Activated gamma-delta T cell treated with anti-CD3 and anti-CD28 coated beads, Interleukin-2, amount 50 U/mL, for 16 hours (primary cell): Measurements from ENCODE around the gene PPP3CA.

Experiments
- DNase-seq: peaks from one replicate; pipeline ENCODE4 v3.0.0-alpha.2; 2020; ENCODE audit warnings: low read depth

The PPP3CA gene

DNA sequence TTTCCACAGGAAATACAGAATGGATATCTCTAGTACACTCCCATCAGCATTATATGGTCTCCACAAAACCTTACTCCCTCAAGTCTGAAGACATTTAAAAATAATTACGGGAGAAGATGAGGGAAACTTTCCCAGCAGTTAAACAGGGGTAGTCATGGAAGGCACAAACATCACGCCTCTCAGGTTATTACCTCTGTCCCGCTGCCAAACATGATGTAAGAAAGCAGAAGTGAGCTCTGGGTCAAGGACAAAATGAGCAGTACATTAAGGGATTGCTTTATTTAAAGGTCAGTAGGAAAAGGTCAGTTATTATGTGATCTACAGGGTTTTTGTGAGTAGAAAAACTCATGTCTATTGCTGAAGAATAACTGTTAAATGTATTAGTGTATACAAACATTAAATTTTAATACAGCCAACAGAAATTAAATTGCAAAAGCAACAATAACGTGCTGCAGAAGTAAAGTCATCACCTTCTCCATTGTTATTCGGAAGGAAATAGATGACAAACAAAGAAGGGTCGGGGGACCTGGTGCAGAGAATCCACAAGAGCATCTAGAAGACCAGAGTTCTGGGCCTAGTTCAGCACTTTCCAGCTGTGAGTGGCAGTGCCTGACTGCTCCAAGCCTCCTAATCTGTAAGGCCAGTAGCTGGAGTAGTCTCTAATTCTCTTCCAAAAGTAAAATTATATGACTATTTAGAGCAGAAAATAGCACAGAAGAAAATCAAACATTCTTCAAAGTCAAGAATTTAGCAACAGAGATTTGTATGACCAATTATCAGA lies 171.2 kb downstream of the PPP3CA start:
- no peak for DNase-seq

- no peak for DNase-seq
Observed at GRCh38 chr4:101174679-101175345, 172.5 kb downstream of the PPP3CA start.

GRCh38 chr4:101172369-101172768 lies 175.0 kb downstream of the PPP3CA start:
- no peak for DNase-seq

- DNase-seq = no peak
Observed at GRCh38 chr4:101171747-101172146, 175.6 kb downstream of the PPP3CA start.

DNA sequence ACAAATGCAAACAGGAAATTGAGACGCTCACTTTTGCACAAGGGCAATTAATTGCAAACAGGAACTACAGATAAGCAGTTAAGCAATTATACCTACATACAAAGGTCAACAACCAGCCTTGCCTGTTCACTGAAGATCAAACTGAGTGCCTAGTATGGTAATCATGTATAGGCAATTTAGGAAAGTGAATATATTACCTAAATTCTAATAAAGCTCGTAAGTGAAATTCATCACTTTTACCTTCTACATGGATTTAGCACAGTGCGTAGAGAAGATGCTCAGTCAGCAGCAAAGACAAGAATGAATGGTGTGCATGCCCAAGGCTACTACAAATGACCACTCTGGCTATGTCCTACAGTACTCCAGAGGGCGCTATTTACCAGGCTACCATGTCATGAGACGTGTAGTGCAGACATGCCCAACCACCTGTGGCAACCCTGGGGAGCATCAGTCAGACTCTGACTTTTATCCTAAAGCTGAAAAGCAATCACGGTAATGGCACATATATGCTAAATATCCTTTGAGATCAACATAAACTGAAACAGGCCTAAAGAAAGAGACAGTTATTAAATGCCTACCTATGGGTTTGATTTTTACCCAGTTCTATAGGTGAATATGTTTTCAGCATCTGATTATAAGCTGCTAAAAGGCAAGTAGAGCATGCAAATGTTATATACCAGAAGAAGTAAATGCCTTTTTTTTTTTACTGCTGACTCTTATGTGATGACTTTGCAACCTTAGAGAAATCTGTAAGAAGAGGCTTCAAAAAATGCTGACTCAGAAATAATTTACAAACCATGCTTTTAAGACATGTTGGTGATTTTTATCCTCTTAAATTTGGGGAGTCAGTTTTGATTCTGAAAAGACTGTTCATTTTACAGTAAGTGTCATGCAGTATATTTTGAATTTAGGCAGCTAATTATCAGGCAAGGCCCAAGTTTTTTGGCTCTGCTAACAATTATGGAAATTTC lies 178.0 kb downstream of the PPP3CA start:
- peak; percentile 22 for DNase-seq

DNA sequence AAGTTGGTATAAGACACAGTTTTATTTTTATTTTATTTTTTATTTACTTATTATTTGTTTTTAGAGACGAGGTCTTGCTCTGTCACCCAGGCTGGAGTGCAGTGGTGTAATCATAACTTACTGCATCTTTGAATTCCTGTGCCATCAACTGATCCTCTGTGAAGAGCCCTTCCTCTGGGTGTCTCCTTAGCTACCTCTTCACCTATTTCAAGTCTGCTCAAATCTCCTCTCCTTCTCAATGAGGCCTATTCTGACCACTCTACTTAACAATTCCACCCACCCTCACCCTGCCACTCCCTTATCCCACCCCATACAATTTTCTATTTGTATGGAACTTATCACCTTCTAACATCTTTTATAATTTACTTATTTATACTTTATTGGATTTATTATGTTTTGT lies 183.4 kb downstream of the PPP3CA start:
- DNase-seq = no peak

DNA sequence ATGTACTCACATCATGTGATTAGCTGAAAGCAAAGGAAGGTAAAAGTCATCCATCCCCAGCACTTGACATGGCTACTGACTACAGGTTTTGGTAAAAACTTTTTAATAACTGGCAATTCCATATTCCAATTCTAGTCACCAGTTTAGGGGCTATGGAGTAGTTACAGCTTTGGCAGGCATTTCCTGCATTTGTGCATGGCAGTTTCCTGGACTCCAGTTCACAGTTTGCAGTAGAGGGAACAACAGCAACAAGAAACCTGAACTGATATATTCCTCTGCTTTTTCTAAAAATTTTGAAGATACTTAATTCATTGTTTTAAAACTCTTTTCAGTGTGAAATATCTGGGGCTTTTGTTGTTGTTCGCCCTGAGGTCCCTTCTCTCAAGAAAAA lies 184.3 kb downstream of the PPP3CA start:
- DNase-seq = no peak

DNA sequence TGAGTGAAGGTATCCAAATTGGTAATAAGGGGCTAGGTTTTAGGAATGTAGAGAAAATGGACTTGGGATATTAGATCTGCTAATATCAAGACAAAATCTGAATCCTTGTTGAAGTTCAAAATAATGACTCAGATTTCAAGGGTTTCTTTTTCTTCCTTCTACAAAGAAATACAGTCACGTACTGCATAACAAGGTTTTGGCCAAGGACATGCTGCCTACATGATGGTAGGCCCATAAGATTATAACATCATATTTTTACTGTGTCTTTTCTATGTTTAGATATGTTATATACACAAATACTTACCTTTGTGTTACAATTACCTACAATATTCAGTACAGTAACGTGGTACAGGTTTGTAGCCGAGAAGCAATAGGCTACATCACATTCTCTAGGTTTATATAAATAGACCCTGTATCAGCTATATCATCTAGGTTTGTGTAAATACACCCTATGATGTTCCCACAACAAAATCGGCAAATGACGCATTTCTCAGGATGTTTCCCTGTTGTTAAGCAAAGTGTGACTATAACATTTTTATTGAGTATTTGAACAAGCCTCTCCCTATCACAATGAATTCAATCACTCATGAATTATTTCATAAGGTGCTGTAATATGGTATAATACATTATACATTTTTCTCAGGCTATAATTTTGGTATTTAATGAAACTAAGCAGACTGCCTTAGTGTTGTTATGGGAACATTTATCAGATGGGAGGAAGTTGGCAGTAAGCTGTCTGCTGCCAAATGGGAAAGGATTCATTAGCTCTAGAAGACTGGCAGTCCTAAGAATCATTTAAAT lies 186.3 kb downstream of the PPP3CA start:
- DNase-seq = no peak

DNA sequence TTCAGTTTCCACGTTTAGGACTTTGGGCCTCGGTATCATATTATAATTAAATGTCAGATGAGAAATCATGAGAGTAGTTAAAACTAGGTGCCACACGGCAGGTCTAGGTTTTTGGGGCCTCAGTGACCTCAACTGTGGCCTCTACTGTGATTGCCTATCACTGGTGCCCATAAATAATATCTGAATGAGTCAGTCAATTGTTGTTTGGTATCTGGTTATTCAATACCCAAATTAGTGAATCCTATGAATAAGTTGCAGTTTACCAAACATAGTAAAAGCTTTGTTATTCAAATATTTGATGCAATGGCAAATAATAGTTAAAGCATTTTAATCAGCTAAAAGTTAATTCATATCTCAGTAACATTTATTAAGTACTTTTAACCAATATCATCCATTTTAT lies 188.8 kb downstream of the PPP3CA start:
- no peak for DNase-seq

- no peak for DNase-seq
Observed at GRCh38 chr4:101158134-101158482, 189.2 kb downstream of the PPP3CA start.

DNA sequence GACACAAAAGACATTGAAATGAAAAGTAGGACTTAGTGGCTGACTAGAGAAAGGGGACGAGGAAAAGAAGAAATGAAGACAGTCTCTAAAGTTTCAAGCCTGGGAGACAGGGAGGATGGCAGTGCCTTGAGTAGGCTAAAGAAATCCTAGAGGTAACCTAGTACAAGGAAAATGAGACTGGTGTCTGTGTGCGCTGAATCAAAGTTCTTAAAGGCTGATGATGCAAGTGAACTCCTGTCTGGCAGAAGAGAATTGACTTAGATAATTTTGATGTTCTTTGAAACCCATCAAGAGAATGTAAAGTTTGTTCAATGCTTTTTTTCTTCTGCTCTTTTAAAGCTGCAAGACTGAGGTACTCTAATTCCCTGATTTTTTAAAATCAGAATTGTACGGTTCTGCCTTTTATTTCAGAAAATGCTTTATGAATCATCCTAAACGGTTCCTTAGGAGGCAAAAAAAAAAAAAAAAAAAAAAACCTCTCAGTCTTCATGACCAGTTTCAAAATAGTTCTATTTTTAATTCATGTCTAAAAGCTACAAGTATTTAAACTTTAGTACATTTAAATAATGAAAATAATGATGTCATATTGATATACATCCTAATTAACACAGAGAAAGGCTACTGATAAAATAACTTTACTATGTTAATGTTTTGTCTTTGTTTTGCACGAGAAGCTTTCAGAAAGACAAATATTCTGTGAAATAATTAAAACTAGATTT lies 189.8 kb downstream of the PPP3CA start:
- no peak for DNase-seq

DNA sequence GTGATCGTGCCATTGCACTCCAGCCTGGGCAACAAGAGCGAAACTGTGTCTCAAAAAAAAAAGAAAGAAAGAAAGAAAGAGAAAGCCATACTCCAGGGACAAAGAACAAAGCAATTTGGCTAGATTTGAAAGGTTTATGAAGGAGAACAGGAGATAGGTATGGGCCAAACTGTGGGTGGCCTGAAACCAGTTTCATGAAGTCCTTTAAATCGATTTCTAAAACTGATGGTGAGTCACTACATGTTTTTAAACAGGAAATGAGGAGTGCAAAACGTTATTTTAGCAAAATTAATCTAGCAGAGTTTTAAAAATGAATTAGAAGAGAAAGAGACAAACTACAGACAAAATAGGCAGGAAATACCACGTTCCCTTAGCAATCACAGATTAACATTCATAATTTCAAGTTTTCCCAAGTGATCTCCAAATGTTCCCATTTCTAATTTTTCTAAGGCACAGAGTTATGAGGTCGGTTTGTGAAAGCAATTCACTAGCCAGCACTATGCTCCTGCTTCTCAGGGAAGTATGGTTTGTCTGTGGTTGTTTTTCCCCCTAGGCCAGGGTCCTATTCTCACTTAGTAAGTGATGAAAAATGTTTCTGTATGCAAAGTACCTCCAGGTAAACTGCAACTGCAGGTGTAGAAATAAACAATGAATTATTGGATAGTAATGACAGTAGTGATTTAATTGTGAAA lies 190.6 kb downstream of the PPP3CA start:
- no peak for DNase-seq

DNA sequence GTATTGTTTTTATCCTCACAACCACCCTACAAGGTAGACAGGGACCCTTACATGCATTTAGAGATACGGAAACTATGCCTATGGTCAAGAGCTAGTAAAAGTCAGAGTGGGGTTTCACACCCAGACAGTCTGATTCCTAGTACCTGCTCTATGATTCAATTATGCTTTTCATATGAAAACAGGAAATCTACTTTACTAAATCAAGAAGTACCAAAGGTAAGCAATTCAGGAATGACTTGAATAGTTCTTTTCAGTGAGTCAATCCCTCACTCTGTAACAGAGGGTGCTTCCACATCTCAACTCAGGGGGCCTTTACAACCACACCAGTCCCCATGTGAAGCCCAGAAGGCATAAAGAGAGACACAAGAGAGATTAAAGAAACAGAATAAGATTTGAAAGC lies 191.4 kb downstream of the PPP3CA start:
- DNase-seq = no peak

DNA sequence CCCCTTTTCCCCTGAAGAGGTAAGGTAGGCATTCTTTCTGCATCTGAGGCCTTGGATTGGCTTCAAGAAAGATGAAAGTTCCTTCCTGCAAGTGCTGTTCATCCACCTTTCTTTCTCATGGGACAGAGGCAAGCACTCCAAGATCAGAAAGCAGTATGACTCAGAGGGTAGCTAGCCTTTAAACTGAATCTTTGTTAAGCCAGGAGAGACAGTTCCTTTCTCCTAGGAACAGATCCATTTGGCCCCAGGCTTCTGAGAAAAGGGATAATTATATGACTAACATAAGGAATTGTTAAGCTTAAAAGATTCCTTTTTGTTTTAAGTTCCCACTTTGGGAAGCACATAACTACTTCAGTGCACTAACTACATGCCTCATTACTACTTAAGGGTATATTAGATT lies 192.0 kb downstream of the PPP3CA start:
- no peak for DNase-seq

- DNase-seq = no peak
Observed at GRCh38 chr4:101153653-101154052, 193.7 kb downstream of the PPP3CA start.

DNA sequence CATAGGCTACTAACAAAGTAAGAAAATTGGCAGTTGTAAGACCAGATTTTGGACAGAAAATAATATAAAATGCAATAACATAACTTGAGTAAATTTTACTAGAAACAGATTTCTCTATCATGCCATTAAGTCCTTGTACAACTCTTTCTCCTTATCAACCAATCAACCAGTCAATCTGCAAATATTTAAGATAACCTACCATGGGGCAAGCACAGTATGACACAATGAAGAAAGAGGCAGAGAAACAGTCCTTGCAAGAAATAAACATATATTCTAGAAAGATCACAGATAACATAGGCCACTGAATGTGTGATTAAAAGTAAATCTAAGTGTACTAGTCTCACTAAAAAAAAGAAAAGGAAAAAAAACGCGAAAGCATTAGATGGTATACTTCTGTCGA lies 194.8 kb downstream of the PPP3CA start:
- no peak for DNase-seq

GRCh38 chr4:101148551-101148950 lies 198.8 kb downstream of the PPP3CA start:
- no peak for DNase-seq

DNA sequence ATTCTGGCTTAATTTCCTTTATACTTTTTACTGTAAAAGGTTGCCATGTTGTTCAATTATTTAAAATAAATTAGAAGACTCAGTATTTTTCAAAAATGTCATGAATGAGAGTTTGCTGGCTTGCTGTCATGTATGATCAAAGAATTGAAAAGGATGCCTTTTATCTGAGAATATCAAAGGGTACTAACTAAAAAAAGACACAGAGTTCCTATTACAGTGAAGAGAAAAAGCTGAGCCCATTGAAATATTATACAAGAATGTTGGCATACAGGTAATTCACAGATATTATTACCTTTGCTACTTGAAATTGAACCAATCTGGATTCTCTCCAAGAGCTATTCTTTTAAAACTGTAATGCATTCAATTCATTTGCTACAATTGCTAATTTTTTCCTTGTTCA lies 200.0 kb downstream of the PPP3CA start:
- DNase-seq = no peak

- DNase-seq = no peak
Observed at GRCh38 chr4:101145021-101145420, 202.3 kb downstream of the PPP3CA start.

GRCh38 chr4:101142259-101142658 lies 205.1 kb downstream of the PPP3CA start:
- DNase-seq = no peak

GRCh38 chr4:101141855-101142254 lies 205.5 kb downstream of the PPP3CA start:
- DNase-seq = no peak
